ENCODE measurements around the gene VRK3.

The VRK3 gene

DNA sequence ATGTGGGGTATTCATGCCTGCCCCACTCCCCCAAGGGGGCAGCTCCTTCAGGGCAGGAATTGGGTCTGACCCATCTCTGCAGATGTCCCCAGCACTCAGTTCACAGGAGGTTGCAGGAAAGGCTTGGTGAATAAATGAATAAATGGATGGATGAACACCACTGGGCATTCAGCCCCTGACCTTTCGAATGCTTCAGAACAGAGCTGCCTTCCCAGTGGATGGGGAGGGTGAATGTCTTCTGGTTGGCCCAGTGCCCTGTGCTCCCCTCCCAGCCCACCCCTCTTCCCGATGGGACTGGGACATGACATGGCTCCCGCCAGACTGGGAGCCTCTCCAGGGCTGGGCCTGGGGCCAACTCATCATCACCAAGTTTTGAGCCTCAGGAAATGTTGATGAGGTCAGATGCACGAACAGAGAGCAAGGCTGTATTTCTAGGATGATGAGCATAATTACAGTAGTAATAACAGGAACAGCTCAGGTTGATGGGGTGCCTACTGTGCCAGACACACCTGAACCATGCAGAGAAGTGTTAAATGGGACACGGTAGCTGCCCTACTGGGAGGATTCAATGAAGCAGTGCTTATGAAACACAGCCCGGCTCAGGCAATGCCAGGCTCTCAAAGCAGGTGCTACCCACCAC, 25.7 kb downstream of the VRK3 start:
- no peaks in the 10 kb centered on the region for H3F3A ChIP-seq (ENCODE audit: low read depth)

DNA sequence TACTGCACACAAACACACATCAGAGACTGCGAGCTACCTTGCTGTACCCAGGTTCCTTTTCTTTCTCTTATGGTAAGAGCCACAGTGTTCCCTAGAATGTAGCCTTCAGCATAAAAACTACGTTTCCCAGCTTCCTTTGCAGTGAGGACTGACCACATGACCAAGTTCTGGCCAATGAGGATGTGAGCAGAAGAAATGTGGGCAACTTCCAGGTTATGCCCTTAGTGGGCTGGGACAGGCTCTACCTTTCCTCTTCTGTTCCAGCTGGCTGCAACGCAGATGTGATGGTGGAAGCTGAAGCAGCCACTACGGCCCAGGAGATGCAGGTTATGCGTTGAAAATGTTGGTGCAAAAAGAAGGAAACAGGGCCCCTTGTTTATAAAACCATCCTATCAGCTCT, 27.5 kb downstream of the VRK3 start:
- peaks cover 44% of the 10 kb centered on the region; the same call in 1 of the 2 replicates for H3K36me3 ChIP-seq (ENCODE audit: insufficient read depth, low read length)
- TF ChIP-seq, protein P1, sequence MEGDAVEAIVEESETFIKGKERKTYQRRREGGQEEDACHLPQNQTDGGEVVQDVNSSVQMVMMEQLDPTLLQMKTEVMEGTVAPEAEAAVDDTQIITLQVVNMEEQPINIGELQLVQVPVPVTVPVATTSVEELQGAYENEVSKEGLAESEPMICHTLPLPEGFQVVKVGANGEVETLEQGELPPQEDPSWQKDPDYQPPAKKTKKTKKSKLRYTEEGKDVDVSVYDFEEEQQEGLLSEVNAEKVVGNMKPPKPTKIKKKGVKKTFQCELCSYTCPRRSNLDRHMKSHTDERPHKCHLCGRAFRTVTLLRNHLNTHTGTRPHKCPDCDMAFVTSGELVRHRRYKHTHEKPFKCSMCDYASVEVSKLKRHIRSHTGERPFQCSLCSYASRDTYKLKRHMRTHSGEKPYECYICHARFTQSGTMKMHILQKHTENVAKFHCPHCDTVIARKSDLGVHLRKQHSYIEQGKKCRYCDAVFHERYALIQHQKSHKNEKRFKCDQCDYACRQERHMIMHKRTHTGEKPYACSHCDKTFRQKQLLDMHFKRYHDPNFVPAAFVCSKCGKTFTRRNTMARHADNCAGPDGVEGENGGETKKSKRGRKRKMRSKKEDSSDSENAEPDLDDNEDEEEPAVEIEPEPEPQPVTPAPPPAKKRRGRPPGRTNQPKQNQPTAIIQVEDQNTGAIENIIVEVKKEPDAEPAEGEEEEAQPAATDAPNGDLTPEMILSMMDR (conservative IDR thresholded peaks at IDR 0.05; ENCODE audit: low read length) = no peak
- no peak for TF ChIP-seq EZH2phosphoT487 (IDR thresholded peaks at IDR 0.05; ENCODE audit: borderline replicate concordance)
- no peaks in the 10 kb centered on the region for H4K20me1 ChIP-seq (ENCODE audit: insufficient read depth, low read length, poor library complexity, severe bottlenecking)
- no peak overlapping the region for H3K4me3 ChIP-seq (ENCODE audit: low read length, poor library complexity, severe bottlenecking)
- H3K79me2 ChIP-seq (ENCODE audit: insufficient read depth, low read length) = no peaks in the 10 kb centered on the region
- H2AFZ ChIP-seq (ENCODE audit: low read length) = no peak overlapping the region
- H3F3A ChIP-seq (ENCODE audit: low read depth) = no peaks in the 10 kb centered on the region
- H3K27me3 ChIP-seq (ENCODE audit: insufficient read depth, low read length, poor library complexity, severe bottlenecking) = no peaks in the 10 kb centered on the region
- H3K9me2 ChIP-seq (replicated peaks; ENCODE audit: low read depth, low read length) = no peaks in the 10 kb centered on the region
- no peak overlapping the region for H3K4me2 ChIP-seq (ENCODE audit: low read depth, low read length, poor library complexity, severe bottlenecking)
- no peaks in the 10 kb centered on the region for H3K9me3 ChIP-seq (ENCODE audit: insufficient read depth, low read depth, low read length)
- no peaks in the 10 kb centered on the region for H3K4me1 ChIP-seq (ENCODE audit: insufficient read depth, low read length, poor library complexity, severe bottlenecking)
- H3K9ac ChIP-seq (ENCODE audit: low read depth, low read length, poor library complexity, severe bottlenecking) = no peak overlapping the region

More for the DNA sequence above, 25.7 kb downstream of the VRK3 start:
- Histone ChIP-seq H4K20me1 (ENCODE audit: insufficient read depth, low read length, poor library complexity, severe bottlenecking) (peaks cover 13% of the 10 kb centered on the region), H3K9me3 (ENCODE audit: insufficient read depth, low read depth, low read length) (no peaks in the 10 kb centered on the region), H3K4me2 (ENCODE audit: low read depth, low read length, poor library complexity, severe bottlenecking) (no peak overlapping the region), H3K9me2 (replicated peaks; ENCODE audit: low read depth, low read length) (no peaks in the 10 kb centered on the region), H3K36me3 (ENCODE audit: insufficient read depth, low read length) (peaks cover 39% of the 10 kb centered on the region; the same call in 1 of the 2 replicates), H3K4me1 (ENCODE audit: insufficient read depth, low read length, poor library complexity, severe bottlenecking) (peaks cover 17% of the 10 kb centered on the region), H2AFZ (ENCODE audit: low read length) (no peak overlapping the region), H3K9ac (ENCODE audit: low read depth, low read length, poor library complexity, severe bottlenecking) (no peak overlapping the region), H3K27me3 (ENCODE audit: insufficient read depth, low read length, poor library complexity, severe bottlenecking) (no peaks in the 10 kb centered on the region), H3K79me2 (ENCODE audit: insufficient read depth, low read length) (no peaks in the 10 kb centered on the region), H3K4me3 (ENCODE audit: low read length, poor library complexity, severe bottlenecking) (no peak overlapping the region)
- no peak for TF ChIP-seq EZH2phosphoT487 (IDR thresholded peaks at IDR 0.05; ENCODE audit: borderline replicate concordance)
- TF ChIP-seq, protein P1 (conservative IDR thresholded peaks at IDR 0.05; ENCODE audit: low read length) = no peak

DNA sequence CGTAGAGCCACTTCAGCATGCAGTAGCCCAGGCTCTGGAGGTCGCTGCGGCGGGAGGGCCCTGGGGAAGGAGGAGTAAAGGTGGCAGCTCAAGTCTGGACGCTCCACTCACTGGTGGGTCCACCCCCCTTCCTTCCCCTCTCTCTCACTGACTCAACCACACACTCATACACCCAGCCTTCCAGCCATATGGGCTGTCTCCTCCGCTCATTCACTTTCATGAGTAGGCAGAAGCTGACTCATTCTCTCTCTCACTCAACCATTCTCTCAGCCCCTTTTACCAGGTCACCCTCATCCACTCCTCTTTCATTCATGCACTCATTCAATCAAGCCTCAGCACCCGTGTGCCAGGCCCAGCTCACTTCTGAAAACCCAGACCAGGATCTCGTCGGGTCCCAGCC, 36.7 kb downstream of the VRK3 start:
- Histone ChIP-seq H3K36me3 (ENCODE audit: insufficient read depth, low read length) (peaks cover 6% of the 10 kb centered on the region; the same call in 1 of the 2 replicates), H3K4me2 (ENCODE audit: low read depth, low read length, poor library complexity, severe bottlenecking) (no peak overlapping the region), H3K4me1 (ENCODE audit: insufficient read depth, low read length, poor library complexity, severe bottlenecking) (no peaks in the 10 kb centered on the region), H3F3A (ENCODE audit: low read depth) (no peaks in the 10 kb centered on the region), H3K4me3 (ENCODE audit: low read length, poor library complexity, severe bottlenecking) (no peak overlapping the region), H3K27me3 (ENCODE audit: insufficient read depth, low read length, poor library complexity, severe bottlenecking) (no peaks in the 10 kb centered on the region), H3K9me2 (replicated peaks; ENCODE audit: low read depth, low read length) (no peaks in the 10 kb centered on the region), H3K9me3 (ENCODE audit: insufficient read depth, low read depth, low read length) (no peaks in the 10 kb centered on the region), H3K9ac (ENCODE audit: low read depth, low read length, poor library complexity, severe bottlenecking) (no peak overlapping the region), H4K20me1 (ENCODE audit: insufficient read depth, low read length, poor library complexity, severe bottlenecking) (peaks cover 11% of the 10 kb centered on the region), H3K79me2 (ENCODE audit: insufficient read depth, low read length) (no peaks in the 10 kb centered on the region), H2AFZ (ENCODE audit: low read length) (no peak overlapping the region)
- TF ChIP-seq, protein P1 (conservative IDR thresholded peaks at IDR 0.05; ENCODE audit: low read length) = no peak
- no peak for TF ChIP-seq EZH2phosphoT487 (IDR thresholded peaks at IDR 0.05; ENCODE audit: borderline replicate concordance)
